ENCODE results near the gene IGFBP7. TPM values are rescaled to one million over a fixed set of nuclear protein-coding genes. Genes with fewer than 3 reads are reported as not detected.

IGFBP7 gene
- total and polyA plus RNA-seq, 10 of the 15 experiments (the other 5 are each of a cell fraction or from before 2014, with no cell fraction given): 0.69 to 1.9 (median 1.4) TPM; not detected in 5

GRCh38 chr4:57109847-57110639, at the start of gene IGFBP7 (continued):
- TF ChIP-seq, protein P1, sequence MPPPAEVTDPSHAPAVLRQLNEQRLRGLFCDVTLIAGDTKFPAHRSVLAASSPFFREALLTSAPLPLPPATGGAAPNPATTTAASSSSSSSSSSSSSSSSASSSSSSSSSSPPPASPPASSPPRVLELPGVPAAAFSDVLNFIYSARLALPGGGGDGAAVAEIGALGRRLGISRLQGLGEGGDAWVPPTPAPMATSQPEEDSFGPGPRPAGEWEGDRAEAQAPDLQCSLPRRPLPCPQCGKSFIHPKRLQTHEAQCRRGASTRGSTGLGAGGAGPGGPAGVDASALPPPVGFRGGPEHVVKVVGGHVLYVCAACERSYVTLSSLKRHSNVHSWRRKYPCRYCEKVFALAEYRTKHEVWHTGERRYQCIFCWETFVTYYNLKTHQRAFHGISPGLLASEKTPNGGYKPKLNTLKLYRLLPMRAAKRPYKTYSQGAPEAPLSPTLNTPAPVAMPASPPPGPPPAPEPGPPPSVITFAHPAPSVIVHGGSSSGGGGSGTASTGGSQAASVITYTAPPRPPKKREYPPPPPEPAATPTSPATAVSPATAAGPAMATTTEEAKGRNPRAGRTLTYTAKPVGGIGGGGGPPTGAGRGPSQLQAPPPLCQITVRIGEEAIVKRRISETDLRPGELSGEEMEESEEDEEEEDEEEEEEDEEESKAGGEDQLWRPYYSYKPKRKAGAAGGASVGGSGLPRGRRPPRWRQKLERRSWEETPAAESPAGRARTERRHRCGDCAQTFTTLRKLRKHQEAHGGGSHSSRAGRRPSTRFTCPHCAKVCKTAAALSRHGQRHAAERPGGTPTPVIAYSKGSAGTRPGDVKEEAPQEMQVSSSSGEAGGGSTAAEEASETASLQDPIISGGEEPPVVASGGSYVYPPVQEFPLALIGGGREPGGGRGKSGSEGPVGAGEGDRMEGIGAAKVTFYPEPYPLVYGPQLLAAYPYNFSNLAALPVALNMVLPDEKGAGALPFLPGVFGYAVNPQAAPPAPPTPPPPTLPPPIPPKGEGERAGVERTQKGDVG (CRISPR knock-in tag; IDR thresholded peaks at IDR 0.05): no peak
- TF ChIP-seq BMI1 (IDR thresholded peaks at IDR 0.05; ENCODE audit: borderline replicate concordance) (no peak), SRF (IDR thresholded peaks at IDR 0.05; ENCODE audit: low read depth in 2 of 2, low read length in 2 of 2) (no peak), HDAC2 (IDR thresholded peaks at IDR 0.05) (no peak), HCFC1 (IDR thresholded peaks at IDR 0.05; ENCODE audit: low read length) (no peak)
- TF ChIP-seq, protein P2, sequence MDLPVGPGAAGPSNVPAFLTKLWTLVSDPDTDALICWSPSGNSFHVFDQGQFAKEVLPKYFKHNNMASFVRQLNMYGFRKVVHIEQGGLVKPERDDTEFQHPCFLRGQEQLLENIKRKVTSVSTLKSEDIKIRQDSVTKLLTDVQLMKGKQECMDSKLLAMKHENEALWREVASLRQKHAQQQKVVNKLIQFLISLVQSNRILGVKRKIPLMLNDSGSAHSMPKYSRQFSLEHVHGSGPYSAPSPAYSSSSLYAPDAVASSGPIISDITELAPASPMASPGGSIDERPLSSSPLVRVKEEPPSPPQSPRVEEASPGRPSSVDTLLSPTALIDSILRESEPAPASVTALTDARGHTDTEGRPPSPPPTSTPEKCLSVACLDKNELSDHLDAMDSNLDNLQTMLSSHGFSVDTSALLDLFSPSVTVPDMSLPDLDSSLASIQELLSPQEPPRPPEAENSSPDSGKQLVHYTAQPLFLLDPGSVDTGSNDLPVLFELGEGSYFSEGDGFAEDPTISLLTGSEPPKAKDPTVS (IDR thresholded peaks at IDR 0.05; ENCODE audit: low read depth, low read length): no peak

DNA sequence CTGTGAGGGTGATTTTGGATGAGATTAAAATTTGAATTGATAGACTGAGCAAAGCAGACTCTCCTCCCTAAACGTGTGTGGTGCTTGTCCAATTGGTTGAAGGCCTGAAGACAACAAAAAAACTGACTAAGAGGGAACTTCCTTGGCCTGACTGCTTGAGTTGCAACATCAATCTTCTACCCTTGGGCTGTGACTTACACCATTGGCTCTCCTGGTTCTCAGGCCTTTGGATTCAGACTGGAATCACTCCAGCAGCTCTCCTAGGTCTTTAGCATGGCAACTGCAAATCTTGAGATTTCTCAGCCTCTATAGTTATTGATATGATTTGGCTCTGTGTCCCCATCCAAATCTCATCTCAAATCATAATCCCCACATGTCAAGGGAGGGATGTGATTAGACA, 49.7 kb upstream of the IGFBP7 start:
- CTCF ChIA-PET: no interaction called here
- TF ChIP-seq SMAD5 (IDR thresholded peaks at IDR 0.05; ENCODE audit: low read depth): no peak
- TF ChIP-seq NFYA (IDR thresholded peaks at IDR 0.05; ENCODE audit: borderline replicate concordance, low read depth, low read length): no peak
- TF ChIP-seq SMC3 (IDR thresholded peaks at IDR 0.05; ENCODE audit: borderline replicate concordance, low read length): no peak
- TF ChIP-seq RCOR1 (conservative IDR thresholded peaks at IDR 0.05; ENCODE audit: low read depth, low read length): no peak
- TF ChIP-seq TCF3 (IDR thresholded peaks at IDR 0.05; ENCODE audit: borderline replicate concordance, insufficient read depth, low read depth, low read length): no peak
- TF ChIP-seq SPI1 (IDR thresholded peaks at IDR 0.05; ENCODE audit: borderline replicate concordance, insufficient read depth, low read depth, low read length): no peak
- TF ChIP-seq ZNF217 (IDR thresholded peaks at IDR 0.05): no peak
- TF ChIP-seq ZNF592 (IDR thresholded peaks at IDR 0.05): no peak

More for the DNA sequence above, 49.7 kb upstream of the IGFBP7 start:
- Histone ChIP-seq H3K36me3 (ENCODE audit: control insufficient read depth in 2 of 2, insufficient read depth in 2 of 2, low read length in 1 of 2) (no peaks in the 10 kb centered on the region), H4K20me1 (ENCODE audit: control insufficient read depth, insufficient read depth) (no peaks in the 10 kb centered on the region), H3K27me3 (replicated peaks in 1 of 2; ENCODE audit: control insufficient read depth in 2 of 2, insufficient read depth in 2 of 2, low read length in 1 of 2) (no peaks in the 10 kb centered on the region), H3K27ac (ENCODE audit: control insufficient read depth, insufficient read depth) (no peak overlapping the region), H2AFZ (ENCODE audit: control insufficient read depth, low read depth, low read length) (no peak overlapping the region), H3K4me3 (no peak overlapping the region), H3K79me2 (ENCODE audit: control insufficient read depth, insufficient read depth, low read length) (no peaks in the 10 kb centered on the region), H3K4me2 (ENCODE audit: control insufficient read depth, insufficient read depth) (no peak overlapping the region), H3K4me1 (ENCODE audit: control insufficient read depth, insufficient read depth, low read length) (no peaks in the 10 kb centered on the region), H3K9ac (ENCODE audit: control insufficient read depth, insufficient read depth, low read length) (no peak overlapping the region), H3K9me3 (replicated peaks; ENCODE audit: control insufficient read depth, insufficient read depth, low read length) (no peaks in the 10 kb centered on the region)
- intact Hi-C loops (cut with micrococcal nuclease; ENCODE audit: unreplicated experiment): loop anchor here (5.0 kb wide), 2 partner anchors 52 to 267 kb away; no protein-coding TSS in a partner anchor
- no peak for DNase-seq (ENCODE audit: low read depth, low spot score)
- ChIA-PET RAD21 (ENCODE audit: unreplicated experiment) (no interaction called here), SMC1A (ENCODE audit: uncharacterized antibody, unreplicated experiment) (no interaction called here), POLR2A (no interaction called here)
- in situ Hi-C loops (cut with MboI): loop anchor here (10.0 kb wide), 1 partner anchor 265 kb away; no protein-coding TSS in a partner anchor
- 0% methylated on average over 1 of the region's 1 CpG for WGBS (ENCODE audit: insufficient coverage, insufficient replicate concordance, low lambda C conversion rate, missing lambda C conversion rate)
- ATAC-seq: no peak
- FAIRE-seq: no peak
- BruUV-seq (replicated peaks): no TSS peak

Data from GM12878 (cell line).